Inflammatory macrophage (primary cell): ENCODE results near the gene TMEM125.

ENCODE experiments used
- DNase-seq, 2 donors: peaks; one replicate each; pipeline ENCODE4 v3.0.0-alpha.2; 2020 to 2022

Gene TMEM125

DNA sequence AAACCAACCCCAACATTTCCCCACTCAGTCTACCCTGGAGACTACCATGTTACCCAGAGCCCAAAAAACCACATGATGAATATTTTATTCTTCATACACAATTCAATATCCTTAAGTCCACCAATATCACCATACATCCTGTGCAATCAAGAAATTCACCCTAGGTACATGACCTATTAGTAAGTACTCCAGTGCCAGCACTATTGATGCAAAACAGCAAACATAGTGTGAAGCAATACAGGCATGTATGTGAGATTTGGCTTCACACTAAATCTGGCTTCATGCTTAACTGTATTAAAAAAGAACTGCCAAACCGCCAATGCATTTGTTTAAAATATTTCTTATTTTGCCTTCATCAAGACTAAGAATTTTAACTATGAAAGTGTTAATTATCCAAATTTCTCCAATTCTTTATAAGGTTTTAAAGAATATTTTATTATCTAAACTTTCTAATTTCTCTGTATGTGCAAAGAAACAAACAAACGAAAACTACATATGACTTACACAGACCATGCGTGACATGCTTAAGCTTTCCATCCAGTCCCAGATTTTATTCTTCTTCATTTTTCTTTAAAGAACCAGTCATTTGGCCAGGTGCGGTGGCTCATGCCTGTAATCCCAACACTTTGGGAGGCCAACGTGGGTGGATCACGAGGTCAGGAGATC lies 22.4 kb upstream of the TMEM125 start:
- DNase-seq = no peak

DNA sequence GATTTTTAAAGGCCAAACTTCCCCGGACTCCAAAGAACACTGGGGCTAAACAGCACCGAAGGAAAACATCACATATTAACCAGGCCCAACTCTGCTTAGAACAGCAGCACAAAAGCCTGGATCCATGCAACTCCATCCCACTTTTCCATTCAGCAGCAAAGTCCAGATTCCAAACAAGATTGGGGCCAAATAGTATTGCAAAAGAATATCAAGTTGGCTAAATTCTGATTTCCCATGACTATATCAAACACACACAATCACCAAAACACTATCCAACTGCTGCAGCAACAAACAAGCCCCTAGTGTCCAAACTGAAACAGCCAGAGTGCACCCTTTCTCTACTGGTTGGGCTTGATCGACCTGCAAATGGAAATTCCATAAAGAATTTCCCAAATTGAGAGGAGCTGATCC lies 19.4 kb upstream of the TMEM125 start:
- no peak for DNase-seq

DNA sequence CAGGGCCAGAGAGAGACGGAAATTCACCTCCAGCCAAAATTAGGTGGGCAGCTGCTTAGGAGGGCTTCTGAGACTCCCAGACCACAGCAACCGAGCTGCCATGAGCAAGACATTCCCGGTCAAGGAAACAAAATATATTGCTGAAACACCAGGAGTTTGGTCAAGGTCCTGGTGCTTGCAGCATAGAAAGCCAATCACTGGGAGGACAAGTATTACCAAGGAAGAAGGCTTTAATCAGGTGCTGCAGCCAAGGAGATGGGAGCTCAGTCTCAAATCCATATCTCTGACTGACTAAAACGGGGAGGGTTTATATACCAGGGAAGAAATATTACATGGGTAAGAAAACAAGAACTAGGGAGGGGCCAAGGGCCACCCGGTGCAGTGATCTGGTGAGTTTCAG lies 18.8 kb upstream of the TMEM125 start:
- no peak for DNase-seq

DNA sequence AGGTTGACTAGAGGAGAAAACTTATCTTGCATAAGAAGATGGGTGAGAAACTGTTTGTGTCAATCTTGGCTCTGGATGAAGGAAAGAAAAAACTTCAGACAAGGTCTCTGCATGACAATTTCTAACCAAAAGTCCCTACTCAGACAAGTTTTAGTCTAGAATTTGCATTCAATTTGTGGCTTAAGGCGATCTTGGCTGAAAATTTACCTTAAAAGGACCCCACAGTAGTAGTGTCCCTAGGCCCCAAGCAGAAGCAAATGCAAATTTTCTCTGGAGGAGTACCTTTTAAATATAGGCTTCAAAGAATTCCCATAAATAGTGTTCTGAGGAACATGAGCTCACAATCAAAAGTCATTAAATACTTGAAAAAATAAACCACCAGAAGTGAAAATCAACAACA lies 17.6 kb upstream of the TMEM125 start:
- no peak for DNase-seq

DNA sequence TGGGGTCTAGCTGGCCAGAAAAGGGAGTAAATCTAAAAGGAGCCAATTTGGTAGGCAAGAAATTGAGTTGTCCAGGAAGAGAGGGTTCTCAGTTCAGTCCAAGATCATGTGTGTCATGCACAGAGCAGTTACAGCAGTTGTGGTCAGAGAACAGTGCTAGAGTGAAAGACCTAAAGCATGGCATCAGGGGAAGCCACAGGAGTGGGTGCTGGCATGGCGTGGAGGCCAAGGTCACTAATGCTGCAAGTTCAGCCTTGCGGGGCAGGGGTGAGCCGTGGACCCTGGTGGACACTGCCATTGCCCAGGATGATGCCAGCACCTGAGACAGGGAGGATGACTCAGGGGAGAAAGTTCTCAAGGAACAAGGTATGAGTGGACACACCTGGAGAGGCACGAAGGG lies 16.6 kb upstream of the TMEM125 start:
- DNase-seq = no peak

DNA sequence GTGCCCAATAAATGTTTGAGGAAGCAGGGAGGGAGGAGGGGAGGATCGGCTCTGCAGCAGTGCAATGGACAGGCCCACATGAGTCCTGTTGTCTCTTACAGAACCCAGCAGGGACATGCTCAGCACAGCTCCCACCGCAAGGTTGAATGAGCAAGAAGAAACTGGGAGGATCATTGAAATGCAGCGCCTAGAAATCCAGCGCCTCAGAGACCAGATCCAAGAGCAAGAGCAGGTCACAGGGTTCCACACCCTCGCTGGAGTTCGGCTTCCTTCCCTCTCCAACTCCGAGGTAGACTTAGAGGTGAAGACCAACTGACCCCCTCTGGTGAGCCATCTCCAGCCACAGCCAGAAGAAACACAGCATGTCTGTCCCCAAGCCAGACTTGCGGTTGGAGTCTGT lies 15.9 kb upstream of the TMEM125 start:
- DNase-seq = no peak

DNA sequence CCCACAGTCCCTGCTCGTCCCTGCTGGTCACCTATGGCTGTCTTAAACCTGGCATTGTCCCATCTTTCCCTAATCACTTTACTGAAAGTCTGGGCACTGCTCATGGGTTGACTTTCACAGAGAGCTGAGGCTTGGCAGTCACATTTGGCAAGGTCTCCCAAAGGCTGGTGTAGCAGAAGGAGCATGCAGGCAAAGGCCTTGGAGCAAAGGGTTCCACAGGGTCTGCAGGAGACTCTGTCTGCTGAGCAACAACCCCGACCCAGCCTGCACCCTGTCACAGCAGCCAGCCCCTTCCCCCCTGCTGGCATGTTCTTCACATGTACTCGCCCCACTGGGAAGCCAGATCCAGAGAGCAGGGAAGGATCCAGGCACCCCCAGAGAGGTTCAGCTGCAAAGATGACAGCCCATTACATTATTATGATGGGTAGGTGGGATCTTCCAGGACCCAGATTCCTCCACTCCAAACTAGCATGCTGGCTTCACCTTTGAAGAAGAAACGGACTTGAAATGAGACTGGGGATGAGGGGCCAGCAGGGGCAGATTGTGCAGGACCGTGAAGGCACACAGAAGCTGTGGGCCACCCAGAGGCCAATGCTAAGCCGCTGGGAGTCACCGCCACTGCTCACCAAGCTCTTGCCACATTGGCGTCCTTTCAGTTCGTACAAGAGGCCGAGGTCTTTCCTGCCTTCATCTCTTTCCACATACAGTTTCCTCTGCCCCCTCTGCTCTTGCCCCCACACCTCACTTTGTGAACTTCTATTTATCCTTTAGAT lies 14.2 kb upstream of the TMEM125 start:
- no peak for DNase-seq

DNA sequence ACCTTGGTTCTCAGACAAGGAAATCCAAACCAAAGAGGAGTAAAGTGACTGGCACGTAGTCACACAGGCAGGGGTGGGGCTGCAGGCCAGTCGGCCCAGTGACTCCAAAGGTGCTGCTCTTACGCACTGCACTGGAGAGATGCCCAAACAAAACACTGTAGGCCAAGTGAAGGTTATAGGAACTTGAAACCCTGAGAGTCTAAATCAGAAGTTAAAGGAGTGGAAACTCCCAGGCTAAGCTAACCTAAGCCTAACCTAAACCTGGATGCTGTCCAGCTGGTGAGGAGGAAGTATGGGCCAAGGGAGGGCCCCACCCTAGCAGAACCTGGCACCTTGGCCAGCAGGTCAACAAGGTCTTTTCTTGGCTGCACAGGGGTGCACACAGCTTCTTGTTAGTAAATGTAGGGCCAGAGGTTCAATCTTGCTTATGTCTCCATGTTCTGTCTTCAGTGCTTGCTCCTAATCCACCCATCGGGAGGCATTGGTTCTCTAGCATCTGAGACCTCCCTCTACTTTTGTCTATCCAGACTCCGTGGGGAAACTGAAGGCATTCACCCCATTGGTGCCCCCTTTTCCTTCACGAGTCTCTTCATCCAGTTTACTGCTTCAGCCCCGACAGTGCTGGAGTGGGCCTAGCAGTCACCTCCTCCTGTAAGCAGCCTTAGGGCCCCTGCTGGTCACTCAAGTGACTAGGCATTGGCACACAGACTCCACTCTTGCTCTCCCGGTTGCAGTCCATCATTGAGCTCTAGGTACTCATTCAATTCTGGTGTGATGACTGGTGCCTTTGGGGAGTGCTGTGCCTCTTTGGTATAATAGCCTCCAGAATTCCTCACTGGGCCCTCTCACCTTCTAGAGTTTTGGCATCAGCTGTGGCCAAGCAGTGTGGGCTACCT lies 12.9 kb upstream of the TMEM125 start:
- DNase-seq = no peak

DNA sequence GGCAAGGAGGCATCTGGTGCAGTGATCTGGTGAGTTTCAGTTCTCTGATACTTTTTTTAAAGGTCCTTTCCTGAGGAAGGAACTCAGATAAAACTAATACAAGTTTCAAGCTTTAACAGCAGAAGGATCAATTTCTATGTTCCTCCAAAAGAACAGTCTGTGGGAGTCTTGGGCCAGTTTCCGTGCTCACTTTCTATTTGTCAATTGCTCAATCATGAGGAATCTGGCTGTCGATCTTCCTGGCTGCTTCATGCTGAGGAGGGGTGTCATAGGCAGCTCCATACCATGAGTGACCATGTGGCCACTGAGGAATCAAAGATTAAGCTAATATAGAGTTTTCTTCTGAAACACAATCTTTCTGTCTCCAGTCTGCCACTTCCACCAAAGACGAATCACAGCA lies 11.4 kb upstream of the TMEM125 start:
- DNase-seq = no peak

DNA sequence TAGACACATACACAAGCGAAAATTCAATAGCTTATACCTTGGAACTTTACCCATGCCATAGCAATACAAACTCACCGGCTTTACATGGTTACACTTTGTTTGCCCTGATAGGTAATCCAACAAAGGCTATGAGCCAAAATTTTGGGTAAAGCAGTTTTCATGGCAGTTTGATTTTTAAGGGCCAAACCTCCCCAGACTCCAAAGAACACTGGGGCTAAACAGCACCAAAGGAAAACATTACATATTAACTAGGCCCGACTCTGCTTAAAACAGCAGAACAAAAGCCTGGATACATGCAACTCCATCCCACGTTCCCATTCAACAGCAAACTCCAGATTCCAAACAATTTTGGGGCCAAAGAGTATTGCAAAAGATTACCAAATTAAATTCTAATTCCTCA lies 4.4 kb upstream of the TMEM125 start:
- DNase-seq = no peak

DNA sequence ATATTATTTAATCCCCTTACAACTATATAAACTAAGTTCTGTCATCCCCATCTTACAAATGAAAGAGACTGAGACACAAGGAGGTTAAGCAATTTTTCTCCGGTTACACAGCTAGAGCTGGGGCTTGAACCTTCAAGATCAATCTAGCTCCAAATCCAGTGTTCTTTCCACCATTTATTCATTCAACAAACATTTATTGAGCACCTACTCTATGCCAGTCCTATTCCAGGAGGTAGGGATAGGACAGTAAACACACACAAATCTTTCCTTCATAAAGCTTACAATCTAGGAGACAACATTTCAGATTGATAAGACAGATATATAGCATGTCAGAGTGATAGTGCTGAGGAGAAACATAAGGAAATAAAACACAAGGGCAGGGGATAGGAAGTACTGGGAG lies 2.9 kb upstream of the TMEM125 start:
- no peak for DNase-seq

DNA sequence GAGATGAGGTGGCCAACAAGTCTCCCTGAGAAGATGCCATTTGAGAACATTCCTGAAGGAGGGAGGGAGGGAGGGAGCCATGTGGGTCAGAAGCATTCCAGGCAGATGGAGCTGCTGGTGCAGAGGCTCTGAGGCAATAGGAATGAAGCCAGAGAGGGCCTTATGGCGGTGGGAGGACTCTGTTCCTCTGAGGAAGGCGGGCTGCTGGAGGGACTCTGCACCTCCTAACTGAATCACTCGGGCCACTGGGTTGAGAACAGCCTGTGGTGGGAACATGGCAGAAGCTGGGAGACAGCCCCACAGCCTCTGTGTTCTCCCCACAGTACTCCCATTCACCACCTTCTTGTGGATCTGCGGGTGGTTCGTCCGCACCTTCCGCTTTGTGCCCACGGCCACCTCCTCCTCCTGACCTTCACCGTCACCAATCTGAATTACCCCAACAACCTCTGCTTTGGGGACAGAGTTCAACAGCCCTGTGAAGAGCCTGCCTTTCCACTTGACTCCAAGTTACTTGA lies 2.4 kb upstream of the TMEM125 start:
- no peak for DNase-seq

DNA sequence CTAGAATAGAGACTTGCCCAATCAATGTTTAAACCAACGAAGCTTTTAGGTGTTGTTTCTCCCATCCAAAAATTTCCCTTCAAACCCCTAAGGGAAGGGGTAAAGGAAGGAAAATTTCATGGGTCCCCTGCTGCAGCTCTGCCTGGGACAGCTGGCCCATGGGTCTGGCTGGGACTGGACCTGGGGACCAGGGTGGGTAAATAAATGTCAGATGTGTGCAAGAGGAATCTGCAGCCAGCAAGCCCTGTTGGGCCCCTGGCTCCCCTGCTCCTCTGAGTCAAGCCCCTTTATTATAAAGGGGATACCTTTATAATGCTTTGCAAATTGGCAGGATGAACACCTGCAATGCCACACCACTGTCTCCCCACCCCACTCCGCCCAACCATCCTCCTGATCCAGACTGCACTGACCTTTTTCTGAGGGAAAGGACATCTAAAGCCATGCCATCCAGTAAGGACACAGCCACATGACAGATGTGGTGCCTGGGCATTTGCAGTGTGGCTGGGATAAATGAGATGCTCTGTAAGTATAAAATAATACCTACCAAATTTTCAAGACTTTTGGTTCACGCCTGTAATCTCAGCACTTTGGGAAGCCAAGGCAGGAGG lies 1.9 kb upstream of the TMEM125 start:
- DNase-seq = no peak

DNA sequence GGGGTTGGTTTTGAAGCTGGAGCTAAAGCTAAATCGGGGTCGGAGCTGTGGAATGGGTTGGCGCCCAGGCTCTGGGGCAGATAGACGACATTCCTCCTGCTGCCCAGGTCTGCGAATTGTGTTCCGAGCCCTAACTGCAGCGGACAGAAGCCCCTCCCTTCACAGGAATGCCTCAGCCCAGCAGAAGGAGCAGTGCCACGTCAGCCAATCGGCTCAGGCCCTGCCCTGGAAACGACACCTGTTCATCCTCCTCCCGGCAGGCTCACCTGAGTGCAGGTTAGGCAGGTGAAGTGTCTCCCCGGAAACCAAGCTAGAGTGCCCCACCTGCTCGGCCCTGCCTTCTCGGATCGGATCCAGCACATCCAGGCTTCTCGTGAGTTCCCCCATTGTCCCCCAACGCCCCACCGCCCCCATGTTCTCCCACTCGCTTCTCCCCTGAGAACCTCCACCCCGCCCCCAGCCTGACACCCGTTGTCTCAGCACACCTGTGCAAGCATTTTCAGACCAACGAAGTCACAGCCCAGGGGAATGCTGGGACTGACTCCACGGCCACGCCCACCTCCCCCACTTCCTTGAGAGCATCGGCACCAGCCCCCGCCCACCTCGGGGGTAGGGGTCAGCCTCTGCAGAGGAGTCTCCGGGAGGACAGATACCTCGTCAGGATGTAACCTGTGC lies 775 bp downstream of the TMEM125 start:
- DNase-seq = no peak

DNA sequence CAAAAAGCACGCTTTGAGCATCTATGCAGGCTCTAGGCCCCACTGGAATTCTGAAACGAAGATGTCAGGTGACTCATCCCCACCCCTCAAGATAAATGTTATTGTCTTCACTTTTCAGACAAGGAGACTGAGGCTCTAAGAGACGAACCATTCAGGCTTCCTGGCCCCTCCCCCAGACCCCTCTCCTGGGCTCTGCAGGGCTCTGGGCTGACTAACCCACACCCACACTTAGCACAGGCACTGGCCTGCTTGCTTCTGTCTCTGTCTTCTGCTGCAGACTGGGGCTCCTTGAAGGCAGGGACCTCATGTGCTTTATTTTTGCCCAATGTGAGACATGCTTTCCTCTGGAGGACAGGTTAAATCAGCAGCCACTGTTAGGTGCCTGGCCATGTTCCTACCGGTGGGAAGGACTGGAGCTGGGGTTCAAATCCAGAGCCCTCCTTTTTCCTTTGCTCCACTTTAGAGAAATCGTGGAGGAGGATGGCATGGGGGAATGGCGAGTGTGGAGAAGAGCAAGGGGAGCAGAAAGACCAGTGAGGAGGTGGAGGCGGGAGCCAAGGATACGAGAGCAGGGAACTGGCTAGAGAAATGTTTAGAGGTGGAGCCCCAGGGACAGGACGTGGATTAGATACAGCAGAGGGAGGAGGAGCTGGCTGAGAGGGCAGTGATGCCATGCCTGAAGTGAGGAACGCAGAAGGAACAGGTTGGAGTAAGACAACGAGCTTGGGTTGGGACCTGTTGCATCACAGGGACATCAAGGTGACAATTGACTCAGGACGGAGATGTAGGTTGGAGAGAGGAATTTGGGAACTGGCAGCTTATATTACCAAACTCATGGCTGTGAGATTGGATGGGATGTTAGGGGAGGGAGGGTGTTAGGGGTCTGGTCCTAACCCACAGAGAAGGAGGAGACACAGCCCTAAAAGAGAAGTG lies 1.7 kb downstream of the TMEM125 start:
- no peak for DNase-seq

DNA sequence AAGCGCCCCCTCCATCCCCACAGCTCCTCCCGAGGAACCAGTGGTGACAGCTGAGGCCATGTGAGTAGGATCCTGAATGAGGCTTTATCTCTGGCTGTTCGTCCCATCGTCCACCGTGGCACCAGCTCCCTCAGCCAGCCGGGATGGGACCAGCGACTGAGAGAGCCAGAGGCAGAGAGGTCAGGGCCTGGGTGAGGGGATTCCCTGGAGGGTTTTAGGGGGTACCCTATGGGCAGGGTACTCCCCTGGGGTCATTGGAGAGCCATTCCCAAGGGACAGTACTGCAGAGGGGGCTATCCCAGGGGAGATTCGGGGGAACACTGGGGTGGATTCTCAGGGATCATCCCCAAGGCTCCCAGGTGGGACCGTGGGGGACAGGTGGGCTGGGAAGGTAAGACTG lies 2.4 kb downstream of the TMEM125 start:
- no peak for DNase-seq

DNA sequence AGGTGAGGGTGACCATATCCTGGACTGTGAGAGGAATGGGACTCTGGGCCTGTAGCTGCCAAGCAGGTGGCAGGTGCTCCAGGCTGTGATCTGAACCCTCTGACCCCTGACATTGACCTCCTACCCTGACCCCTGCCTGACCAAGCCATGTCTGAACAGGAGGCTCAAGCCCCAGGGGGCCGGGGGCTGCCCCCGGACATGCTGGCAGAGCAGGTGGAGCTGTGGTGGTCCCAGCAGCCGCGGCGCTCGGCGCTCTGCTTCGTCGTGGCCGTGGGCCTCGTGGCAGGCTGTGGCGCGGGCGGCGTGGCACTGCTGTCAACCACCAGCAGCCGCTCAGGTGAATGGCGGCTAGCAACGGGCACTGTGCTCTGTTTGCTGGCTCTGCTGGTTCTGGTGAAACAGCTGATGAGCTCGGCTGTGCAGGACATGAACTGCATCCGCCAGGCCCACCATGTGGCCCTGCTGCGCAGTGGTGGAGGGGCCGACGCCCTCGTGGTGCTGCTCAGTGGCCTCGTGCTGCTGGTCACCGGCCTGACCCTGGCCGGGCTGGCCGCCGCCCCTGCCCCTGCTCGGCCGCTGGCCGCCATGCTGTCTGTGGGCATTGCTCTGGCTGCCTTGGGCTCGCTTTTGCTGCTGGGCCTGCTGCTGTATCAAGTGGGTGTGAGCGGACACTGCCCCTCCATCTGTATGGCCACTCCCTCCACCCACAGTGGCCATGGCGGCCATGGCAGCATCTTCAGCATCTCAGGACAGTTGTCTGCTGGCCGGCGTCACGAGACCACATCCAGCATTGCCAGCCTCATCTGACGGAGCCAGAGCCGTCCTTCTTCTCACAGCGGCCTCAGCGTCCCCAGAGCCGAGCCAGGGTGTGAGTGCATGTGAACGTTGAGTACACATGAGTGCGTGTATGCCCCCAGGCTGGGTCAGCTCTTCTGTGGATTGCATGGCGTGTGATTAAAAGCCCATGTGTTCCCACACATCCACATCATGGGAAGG lies 3.1 kb downstream of the TMEM125 start:
- no peak for DNase-seq

DNA sequence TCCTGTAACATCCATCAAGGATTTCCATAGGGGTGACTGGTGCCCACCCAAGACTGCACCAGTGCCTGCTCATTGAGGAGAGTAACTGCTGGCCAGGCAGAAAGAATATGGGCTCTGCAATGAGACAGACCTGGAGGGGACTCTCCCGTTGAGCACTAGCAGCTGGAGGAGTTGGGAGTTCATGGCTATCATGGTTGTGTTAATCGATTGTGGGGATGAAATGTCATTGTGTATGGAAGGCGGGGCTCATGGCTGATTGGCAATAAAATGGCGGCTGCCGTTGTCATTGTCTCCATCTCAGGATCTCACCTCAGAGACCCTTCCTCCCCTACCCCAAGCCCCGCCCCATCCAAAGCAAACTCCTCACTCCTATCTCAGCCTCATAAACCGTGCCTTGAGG lies 3.9 kb downstream of the TMEM125 start:
- DNase-seq = no peak

DNA sequence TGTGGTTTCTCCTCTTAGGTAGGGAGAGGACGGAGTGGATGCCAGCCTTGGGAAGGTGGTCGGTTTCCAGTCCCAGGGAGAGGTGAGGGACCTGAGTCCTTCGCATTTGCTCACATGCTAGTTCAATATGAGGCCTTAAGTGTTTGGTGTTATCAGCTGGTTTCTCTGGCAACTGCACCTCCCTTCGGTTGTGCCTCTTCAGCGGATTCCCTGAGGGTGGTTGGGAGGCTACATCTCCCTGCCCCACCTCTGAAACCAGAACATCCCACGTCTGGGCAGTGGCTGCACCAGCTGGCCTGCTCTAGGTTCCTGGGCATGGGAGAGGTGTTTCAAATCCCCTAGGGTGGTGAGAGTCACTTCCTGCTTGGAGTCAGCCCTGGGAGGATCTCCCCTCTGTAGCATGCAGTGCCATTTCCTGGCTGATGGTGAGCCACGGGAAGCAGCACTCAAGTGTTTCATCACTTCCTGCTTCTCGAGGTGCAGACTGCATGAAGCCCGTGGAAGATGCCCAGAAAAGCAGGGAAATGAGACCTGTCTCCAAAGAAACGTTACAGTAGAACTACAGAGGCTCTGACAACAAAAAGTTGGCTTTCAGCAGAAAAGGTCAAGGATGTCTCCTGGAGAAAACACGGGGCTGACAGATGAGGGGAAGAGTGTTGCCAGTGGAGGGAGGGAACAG lies 4.5 kb downstream of the TMEM125 start:
- peak; percentile 43 to 60 for DNase-seq
